Renal cortex interstitium (tissue), 11 donors: ENCODE measurements around the gene MAP3K5. TPM values are rescaled to one million over a fixed set of nuclear protein-coding genes. Genes with fewer than 3 reads are reported as not detected.

Experiments
- DNase-seq, 11 donors: peaks; one replicate each; pipeline ENCODE4 v3.0.0-alpha.2; 2013; ENCODE audit warnings: low read depth in 9 of 11, low spot score in 4 of 11; ENCODE audit errors: extremely low read depth in 1 of 11
- polyA plus RNA-seq, 3 donors: library from polyadenylated mRNA; unstranded; fragments of 120-200 nt; gene quantifications; one replicate each; pipeline ENCODE4 v1.2.1, GENCODE V29; 2013; ENCODE audit not compliant: insufficient read length in 3 of 3

MAP3K5 gene
- polyA plus RNA-seq, 3 donors: 5.1 to 10.0 (median 5.6) TPM

GRCh38 chr6:136641873-136642465 is 150.3 kb downstream of the MAP3K5 start:
- DNase-seq: no peak

- no peak for DNase-seq
These were observed 151.1 kb downstream of the MAP3K5 start for GRCh38 chr6:136641166-136641565.

DNA sequence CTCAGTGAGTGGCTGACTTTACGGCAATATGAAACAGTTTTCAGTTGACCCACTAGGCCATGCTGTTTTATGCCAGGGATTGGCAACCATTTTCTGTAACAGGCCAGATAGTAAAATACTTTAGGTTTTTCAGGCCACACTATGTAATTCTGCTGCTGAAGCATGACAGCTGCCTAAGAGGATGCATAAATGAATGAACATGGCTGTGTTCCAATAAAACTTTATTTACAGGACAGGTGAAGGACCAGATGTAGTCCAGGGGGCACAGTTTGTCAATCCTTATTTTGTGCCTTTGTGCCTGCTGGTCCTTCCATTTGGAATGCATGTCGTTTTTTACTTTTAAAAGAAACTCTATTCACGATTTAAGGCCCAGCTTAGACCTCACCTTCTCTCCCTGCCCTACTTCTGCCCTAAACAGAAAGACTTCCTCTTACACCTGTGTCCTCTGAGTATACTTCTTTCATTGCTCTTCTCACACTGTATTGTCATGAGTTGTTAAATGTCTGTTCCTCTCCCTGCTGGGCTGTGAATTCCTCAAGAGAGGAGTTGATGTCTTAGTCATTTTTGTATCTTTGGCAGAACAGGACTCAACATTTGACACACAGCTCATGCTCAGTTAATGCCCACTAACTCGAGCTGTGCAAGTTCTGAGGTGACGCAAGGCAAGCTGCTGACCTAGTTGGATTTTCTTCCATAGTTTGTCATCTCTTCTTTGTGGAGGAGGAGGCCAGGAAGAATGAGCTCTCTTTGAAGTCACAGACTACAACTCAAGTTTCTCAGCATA is 152.0 kb downstream of the MAP3K5 start:
- no peak for DNase-seq

DNA sequence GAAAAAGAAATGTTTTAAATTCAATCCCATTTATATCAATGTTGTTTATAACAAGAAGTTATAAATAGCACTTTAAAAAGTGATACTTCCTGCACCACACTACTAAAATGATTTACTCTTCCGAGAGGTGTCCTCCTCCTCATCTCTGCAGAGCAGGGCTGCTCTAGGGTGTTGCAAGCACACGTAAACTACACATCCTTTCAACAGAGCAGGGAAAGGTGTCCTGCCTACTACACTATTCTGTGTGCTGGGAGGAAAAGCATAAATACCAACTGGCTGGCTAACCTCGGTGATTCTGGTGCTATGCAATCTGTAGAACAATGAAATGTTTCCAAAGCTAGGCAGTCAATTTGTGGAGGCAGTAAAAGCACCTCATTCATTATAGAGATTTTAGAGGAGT is 152.6 kb downstream of the MAP3K5 start:
- no peak for DNase-seq

GRCh38 chr6:136635615-136636014 is 156.7 kb downstream of the MAP3K5 start:
- DNase-seq: no peak

- no peak for DNase-seq
These were observed 158.9 kb downstream of the MAP3K5 start for GRCh38 chr6:136633355-136633754.

DNA sequence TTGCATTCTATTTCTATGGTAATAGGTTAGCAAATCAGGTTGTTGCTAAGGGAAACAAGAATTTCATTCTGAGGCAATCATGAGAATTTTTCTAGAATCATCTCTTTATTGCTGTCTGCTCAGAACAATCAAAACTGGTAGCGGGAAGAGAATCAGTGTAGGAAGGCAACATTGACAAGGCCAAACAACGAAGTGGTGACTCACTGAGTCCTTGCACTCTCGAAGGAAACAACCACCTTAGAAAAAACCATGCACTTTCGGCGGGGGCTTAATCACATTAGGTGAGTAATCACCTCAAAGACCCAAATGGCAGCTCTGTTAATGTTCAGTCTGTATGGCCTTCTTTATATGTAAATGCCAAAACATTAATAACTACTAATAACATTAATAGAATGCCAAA is 163.3 kb downstream of the MAP3K5 start:
- DNase-seq: no peak

DNA sequence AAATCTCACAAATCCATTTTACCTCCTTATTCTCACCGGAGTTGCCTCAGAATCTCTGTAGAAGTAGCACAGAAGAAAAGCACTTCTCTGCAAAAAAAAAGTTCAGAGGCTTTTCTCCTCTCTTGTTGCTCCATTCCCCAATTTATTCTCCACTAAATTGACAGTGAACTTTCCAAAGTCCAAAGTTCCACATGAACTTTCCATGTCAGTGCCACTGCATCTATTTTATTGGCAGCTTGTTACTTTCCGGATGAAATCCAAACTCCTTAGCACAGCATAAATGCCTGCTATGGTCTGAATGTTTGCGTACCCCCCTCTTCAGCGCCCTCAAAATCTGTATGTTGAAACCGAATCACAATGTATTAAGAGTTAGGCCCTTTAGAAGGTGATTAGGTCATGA is 165.1 kb downstream of the MAP3K5 start:
- no peak for DNase-seq

DNA sequence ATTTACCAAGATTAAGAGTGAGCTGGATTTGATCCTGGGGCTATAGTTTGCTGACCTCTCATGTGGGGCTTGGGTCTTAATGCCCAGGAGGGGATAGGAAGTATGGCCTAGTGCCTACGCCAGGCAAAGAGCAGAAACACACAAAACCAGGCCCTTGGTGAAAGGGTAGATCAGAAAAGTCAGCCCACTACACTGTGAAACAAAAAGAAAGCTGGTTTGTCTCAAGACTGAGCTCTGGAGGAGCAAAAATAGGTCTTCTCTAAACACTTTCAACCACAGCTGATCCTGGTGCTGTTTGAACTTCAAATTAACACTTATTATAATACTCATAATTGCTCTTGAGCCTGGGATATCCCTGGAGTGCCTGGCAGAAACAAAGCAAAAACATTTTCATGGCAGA is 167.0 kb downstream of the MAP3K5 start:
- no peak for DNase-seq

DNA sequence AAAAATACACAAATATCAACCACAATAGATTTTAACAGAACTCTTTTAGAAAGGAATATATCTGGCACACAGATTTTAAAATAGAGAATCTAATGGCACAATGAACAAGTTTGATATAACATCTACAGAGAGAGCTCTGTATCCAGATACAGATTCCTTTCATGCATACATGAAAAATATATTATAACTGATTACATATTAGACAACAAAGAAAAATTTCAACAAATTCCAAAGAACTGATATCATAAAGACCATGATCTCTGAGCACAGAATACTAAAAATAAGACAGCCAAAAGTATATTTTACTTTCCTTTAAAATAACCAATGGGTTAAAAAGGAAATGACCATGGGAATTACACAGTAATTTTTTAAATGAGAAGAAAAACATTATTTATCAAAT is 167.9 kb downstream of the MAP3K5 start:
- no peak for DNase-seq

GRCh38 chr6:136618086-136618485 is 174.2 kb downstream of the MAP3K5 start:
- DNase-seq: no peak

DNA sequence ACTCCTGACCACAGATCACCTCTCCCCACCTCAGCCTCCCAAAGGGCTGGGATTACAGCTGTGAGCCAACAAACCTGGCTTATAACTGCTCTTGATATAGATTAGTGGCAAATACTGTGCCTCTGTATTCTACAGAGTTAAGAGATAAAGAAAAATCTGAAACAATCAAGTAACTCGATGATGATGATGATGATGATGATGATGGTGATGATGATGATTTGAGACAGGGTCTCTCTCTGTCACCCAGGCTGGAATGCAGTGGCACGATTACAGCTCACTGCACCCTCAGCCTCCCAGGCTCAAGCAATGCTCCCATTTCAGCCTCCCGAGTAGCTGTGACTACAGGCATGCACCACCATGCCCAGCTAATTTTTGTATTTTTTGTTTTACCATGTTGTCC is 175.8 kb downstream of the MAP3K5 start:
- no peak for DNase-seq

DNA sequence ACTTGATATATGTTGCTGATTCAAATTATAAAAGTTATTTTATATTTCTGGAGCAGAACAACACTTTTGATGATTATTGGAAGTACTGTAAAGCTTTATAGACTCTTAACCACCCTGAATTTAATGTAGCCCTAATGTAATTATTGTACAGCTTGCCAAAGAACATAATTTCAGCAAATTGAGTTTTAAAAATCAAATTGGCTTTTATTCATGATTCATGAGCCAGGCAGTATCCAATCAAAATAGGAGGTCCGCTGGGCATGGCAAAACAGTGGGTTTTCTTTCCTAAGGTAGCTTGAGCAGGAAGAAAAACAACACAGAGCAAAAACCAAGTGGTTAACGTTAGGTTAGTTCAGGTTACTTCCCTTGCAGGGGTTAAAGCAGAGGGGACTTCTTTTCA is 177.3 kb downstream of the MAP3K5 start:
- no peak for DNase-seq

DNA sequence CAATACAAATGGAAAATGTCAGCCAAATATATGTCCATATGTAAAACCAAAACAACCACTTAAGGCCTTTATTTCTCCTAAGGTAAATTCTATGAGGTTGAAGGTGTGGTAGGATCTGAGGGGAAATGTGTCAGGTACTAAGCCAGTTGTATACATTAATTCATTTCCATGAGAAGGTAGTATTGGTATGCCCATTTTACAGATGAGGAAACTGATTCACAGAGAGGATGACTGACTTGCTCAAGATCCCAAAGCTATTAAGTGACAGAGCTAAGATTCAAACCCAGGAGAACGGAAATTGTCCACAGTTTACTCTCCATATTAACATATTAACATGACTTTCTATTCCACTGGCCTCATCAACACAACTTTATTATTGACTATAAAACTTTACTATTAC is 177.9 kb downstream of the MAP3K5 start:
- DNase-seq: no peak

- DNase-seq: no peak
These were observed 178.8 kb downstream of the MAP3K5 start for GRCh38 chr6:136613477-136613876.

- DNase-seq: no peak
These were observed 179.4 kb downstream of the MAP3K5 start for GRCh38 chr6:136612666-136613389.

GRCh38 chr6:136611746-136612145 is 180.5 kb downstream of the MAP3K5 start:
- DNase-seq: no peak

GRCh38 chr6:136611133-136611532 is 181.1 kb downstream of the MAP3K5 start:
- no peak for DNase-seq

DNA sequence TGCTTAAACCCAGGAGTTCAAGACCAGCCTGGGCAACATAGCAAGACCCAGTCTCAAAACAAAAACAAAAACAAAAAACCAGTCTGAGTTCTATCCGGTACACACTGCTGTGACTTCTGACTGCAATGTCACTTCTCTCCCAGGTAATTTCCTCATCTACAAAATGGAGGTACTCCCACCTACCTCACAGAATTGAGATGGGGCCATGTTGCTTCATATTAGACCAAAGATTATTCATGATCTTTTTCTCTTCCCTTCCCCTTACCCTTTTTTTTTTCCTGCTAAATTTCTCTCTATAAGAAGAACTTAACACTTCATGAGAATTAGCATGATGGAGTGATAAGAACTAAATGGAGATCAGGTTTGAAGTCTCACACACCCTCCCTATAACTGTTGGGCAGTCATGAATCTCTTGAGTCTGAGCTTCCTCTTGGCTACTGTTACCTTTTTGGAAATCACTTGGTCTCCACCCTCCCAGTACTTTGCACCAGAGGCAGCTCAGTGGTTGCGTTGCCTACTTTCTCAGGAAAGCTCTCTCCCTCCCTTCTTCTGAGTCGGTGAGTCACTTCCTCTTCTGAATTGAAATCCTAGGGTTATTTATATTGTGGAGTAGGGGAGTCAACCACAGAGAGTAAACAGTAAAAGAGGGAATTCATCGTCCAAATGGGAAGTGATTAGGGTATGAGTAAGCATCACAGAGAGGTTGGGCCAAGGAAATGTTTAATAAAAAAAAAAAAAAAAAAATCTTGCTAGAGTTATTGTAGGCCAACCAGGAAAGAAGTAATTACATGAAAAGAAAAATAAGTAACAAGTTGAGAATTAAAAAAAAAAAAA is 182.2 kb downstream of the MAP3K5 start:
- no peak for DNase-seq
